Measurements from ENCODE around the gene VN1R5.

VN1R5 gene

GRCh38 chr1:247303216-247303615, 47.3 kb downstream of the VN1R5 start:
- no peak for DNase-seq

- no peak for DNase-seq
Observed at GRCh38 chr1:247304031-247304430, 48.2 kb downstream of the VN1R5 start.

Measured in NCI-H2227 treated with DMSO at 0.1 percent for 48 hours (cell line).